ENCODE results near the gene CAPN13.

The CAPN13 gene

GRCh38 chr2:30693821-30694281 lies 113.4 kb downstream of the CAPN13 start:
- Histone ChIP-seq H3K9ac (ENCODE audit: low read length) (no peak overlapping the region), H3K27ac (ENCODE audit: low read depth, low read length) (no peak overlapping the region)

DNA sequence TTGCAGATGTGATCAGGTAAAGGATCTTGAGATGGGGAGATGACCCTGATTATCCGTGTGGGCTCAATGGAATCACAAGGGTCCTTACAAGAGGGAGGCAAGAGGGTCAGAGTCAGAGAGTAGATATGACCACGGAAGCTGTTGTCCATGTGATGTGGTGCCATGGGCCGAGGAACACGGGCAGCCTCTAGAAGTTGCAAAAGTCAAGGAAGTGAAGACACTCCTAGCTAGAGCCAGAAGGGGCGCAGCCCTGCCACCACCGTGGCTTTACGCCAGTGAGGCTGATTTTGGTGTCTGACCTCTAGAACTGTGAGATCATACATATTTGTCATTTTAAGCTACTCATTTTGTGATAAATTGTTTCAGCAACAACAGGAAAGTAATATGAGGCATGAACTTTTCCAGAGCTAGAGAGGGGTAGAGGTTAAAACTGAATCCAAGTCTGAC lies 114.4 kb downstream of the CAPN13 start:
- Histone ChIP-seq H3K36me3 (ENCODE audit: insufficient read depth, low read length) (no peaks in the 10 kb centered on the region), H3K27me3 (ENCODE audit: control insufficient read depth in 1 of 2, insufficient read depth in 2 of 2, low read length in 2 of 2) (no peaks in the 10 kb centered on the region), H3K9ac (ENCODE audit: low read length) (no peak overlapping the region), H3K4me1 (ENCODE audit: insufficient read depth, low read length) (peaks cover 22% of the 10 kb centered on the region), H3K4me3 (ENCODE audit: low read depth in 1 of 2, low read length in 2 of 2) (no peak overlapping the region), H3K9me3 (ENCODE audit: low read length) (no peaks in the 10 kb centered on the region), H3K27ac (ENCODE audit: low read depth, low read length) (no peak overlapping the region)

More at GRCh38 chr2:30693821-30694281, 113.4 kb downstream of the CAPN13 start:
- Histone ChIP-seq H3K36me3 (ENCODE audit: insufficient read depth, low read length) (no peaks in the 10 kb centered on the region), H3K4me1 (ENCODE audit: insufficient read depth, low read length) (peaks cover 16% of the 10 kb centered on the region), H3K27me3 (ENCODE audit: control insufficient read depth in 1 of 2, insufficient read depth in 2 of 2, low read length in 2 of 2) (no peaks in the 10 kb centered on the region), H3K9me3 (ENCODE audit: low read length) (no peaks in the 10 kb centered on the region), H3K4me3 (ENCODE audit: low read depth in 1 of 2, low read length in 2 of 2) (no peak overlapping the region)

DNA sequence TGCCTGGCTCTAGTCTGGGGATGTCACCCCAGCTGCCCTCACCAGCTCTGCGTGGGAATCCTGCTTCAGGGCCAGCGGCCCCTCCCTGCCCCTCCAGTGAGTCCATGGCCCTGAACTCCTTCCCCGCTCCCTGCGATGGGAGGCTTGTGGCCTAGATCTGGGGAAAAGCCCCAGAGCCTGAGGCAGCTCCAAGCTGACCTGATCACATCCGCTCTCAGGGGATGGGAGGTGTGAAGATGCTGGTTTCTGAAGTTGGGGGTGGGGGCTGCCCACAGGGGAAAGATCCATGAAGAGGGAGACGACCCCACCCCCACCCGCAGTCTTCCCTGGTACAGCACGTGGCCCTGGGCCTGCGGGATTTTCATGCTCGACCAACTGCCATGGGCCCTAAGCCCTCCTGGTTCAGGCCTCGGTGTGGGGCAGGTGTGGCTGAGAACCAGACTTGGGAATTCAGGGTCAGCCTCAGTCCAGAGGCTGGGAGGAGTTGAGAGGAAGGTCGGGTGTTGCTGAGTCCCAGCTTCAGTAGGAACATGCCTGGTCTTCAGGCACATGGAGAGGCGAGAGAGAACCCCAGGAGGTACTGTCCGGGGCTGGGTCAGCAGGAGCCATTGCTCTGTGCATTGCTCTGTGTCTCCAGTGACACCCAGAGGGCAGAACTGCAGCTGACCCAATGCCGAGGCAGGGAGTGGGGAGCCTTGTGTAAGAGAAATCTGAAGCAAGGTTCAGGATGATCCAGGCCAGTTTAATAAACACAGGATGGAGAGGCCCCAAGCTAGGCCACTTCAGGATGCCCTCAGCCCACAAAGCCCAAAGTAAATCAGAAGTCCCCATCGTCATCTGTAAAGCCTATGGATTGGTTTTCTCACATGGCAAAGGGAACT lies 115.1 kb downstream of the CAPN13 start:
- Histone ChIP-seq H3K36me3 (ENCODE audit: insufficient read depth, low read length) (no peaks in the 10 kb centered on the region), H3K4me1 (ENCODE audit: insufficient read depth, low read length) (peaks cover 22% of the 10 kb centered on the region), H3K4me3 (ENCODE audit: low read depth in 1 of 2, low read length in 2 of 2) (no peak overlapping the region), H3K9ac (ENCODE audit: low read length) (no peak overlapping the region), H3K27ac (ENCODE audit: low read depth, low read length) (no peak overlapping the region), H3K9me3 (ENCODE audit: low read length) (no peaks in the 10 kb centered on the region), H3K27me3 (ENCODE audit: control insufficient read depth in 1 of 2, insufficient read depth in 2 of 2, low read length in 2 of 2) (no peaks in the 10 kb centered on the region)

GRCh38 chr2:30691091-30691947 lies 115.9 kb downstream of the CAPN13 start:
- Histone ChIP-seq H3K9ac (ENCODE audit: low read length) (no peak overlapping the region), H3K27ac (ENCODE audit: low read depth, low read length) (no peak overlapping the region), H3K4me3 (ENCODE audit: low read depth in 1 of 2, low read length in 2 of 2) (no peak overlapping the region), H3K9me3 (ENCODE audit: low read length) (no peaks in the 10 kb centered on the region), H3K4me1 (ENCODE audit: insufficient read depth, low read length) (peaks cover 22% of the 10 kb centered on the region), H3K27me3 (ENCODE audit: control insufficient read depth in 1 of 2, insufficient read depth in 2 of 2, low read length in 2 of 2) (no peaks in the 10 kb centered on the region), H3K36me3 (ENCODE audit: insufficient read depth, low read length) (no peaks in the 10 kb centered on the region)

DNA sequence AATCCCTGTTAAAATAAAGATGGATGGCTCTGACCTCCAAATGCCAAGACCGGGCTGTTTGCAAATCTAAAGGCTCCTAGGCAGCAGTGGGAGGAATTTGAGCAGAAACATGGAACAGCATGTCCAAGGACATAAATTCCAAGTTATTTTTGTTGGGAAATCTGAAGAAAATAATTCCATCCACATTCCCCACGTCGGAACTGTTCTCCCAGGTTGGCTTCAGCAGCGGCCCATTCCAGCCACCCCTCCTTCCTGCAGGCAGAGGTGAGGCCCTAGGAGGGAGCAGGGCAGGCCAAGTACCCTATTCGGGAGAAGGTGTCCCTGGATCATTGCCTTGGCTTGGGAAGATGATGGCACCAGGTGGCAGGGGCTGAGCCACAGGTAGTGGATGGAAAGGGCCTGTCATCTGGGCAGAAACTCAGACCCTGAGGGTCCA lies 117.1 kb downstream of the CAPN13 start:
- Histone ChIP-seq H3K9ac (ENCODE audit: low read length) (no peak overlapping the region), H3K4me1 (ENCODE audit: insufficient read depth, low read length) (peaks cover 22% of the 10 kb centered on the region), H3K9me3 (ENCODE audit: low read length) (no peaks in the 10 kb centered on the region), H3K36me3 (ENCODE audit: insufficient read depth, low read length) (no peaks in the 10 kb centered on the region), H3K27me3 (ENCODE audit: control insufficient read depth in 1 of 2, insufficient read depth in 2 of 2, low read length in 2 of 2) (no peaks in the 10 kb centered on the region), H3K27ac (ENCODE audit: low read depth, low read length) (no peak overlapping the region), H3K4me3 (ENCODE audit: low read depth in 1 of 2, low read length in 2 of 2) (no peak overlapping the region)

GRCh38 chr2:30689496-30690125 lies 117.6 kb downstream of the CAPN13 start:
- Histone ChIP-seq H3K27me3 (ENCODE audit: control insufficient read depth in 1 of 2, insufficient read depth in 2 of 2, low read length in 2 of 2) (no peaks in the 10 kb centered on the region), H3K4me3 (ENCODE audit: low read depth in 1 of 2, low read length in 2 of 2) (no peak overlapping the region), H3K9me3 (ENCODE audit: low read length) (no peaks in the 10 kb centered on the region), H3K36me3 (ENCODE audit: insufficient read depth, low read length) (no peaks in the 10 kb centered on the region), H3K9ac (ENCODE audit: low read length) (no peak overlapping the region), H3K4me1 (ENCODE audit: insufficient read depth, low read length) (peaks cover 22% of the 10 kb centered on the region), H3K27ac (ENCODE audit: low read depth, low read length) (no peak overlapping the region)

DNA sequence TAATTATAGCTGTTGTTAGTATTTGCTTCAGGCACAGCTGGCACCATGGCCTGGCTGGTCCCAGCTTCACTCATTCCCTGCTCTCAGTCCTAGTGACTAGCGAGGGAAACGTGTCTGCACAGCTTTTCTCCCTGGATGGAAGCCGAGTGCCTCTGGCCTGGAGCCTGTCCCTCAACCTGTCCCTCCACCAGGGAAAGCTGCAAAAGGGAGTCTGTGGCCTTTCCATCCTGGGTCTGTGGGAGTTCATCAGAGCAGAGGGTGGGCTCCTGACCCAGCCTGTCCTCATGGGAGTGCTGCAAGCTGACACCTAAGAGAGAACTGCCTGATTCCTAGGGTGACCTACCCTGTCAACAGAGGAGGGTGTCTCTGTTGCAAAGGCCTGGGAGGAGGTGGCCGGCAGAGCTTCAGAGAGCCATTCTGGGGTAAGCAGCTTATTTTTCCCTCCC lies 118.3 kb downstream of the CAPN13 start:
- Histone ChIP-seq H3K27me3 (ENCODE audit: control insufficient read depth in 1 of 2, insufficient read depth in 2 of 2, low read length in 2 of 2) (no peaks in the 10 kb centered on the region), H3K36me3 (ENCODE audit: insufficient read depth, low read length) (no peaks in the 10 kb centered on the region), H3K27ac (ENCODE audit: low read depth, low read length) (no peak overlapping the region), H3K4me3 (ENCODE audit: low read depth in 1 of 2, low read length in 2 of 2) (no peak overlapping the region), H3K9me3 (ENCODE audit: low read length) (no peaks in the 10 kb centered on the region), H3K4me1 (ENCODE audit: insufficient read depth, low read length) (peaks cover 22% of the 10 kb centered on the region), H3K9ac (ENCODE audit: low read length) (no peak overlapping the region)

- Histone ChIP-seq H3K27ac (ENCODE audit: low read depth, low read length) (no peak overlapping the region), H3K27me3 (ENCODE audit: control insufficient read depth in 1 of 2, insufficient read depth in 2 of 2, low read length in 2 of 2) (no peaks in the 10 kb centered on the region), H3K36me3 (ENCODE audit: insufficient read depth, low read length) (no peaks in the 10 kb centered on the region), H3K9me3 (ENCODE audit: low read length) (no peaks in the 10 kb centered on the region), H3K4me1 (ENCODE audit: insufficient read depth, low read length) (peaks cover 22% of the 10 kb centered on the region), H3K4me3 (ENCODE audit: low read depth in 1 of 2, low read length in 2 of 2) (no peak overlapping the region), H3K9ac (ENCODE audit: low read length) (no peak overlapping the region)
Measured at GRCh38 chr2:30686669-30687068, 120.6 kb downstream of the CAPN13 start.

- Histone ChIP-seq H3K9me3 (ENCODE audit: low read length) (no peaks in the 10 kb centered on the region), H3K9ac (ENCODE audit: low read length) (no peak overlapping the region), H3K27ac (ENCODE audit: low read depth, low read length) (no peak overlapping the region), H3K4me3 (ENCODE audit: low read depth in 1 of 2, low read length in 2 of 2) (no peak overlapping the region), H3K27me3 (ENCODE audit: control insufficient read depth in 1 of 2, insufficient read depth in 2 of 2, low read length in 2 of 2) (no peaks in the 10 kb centered on the region), H3K4me1 (ENCODE audit: insufficient read depth, low read length) (peaks cover 22% of the 10 kb centered on the region), H3K36me3 (ENCODE audit: insufficient read depth, low read length) (no peaks in the 10 kb centered on the region)
Measured at GRCh38 chr2:30686000-30686399, 121.2 kb downstream of the CAPN13 start.

- H3K27ac ChIP-seq (ENCODE audit: low read depth, low read length) = no peak overlapping the region
- H3K4me1 ChIP-seq (ENCODE audit: insufficient read depth, low read length) = peaks cover 18% of the 10 kb centered on the region
- no peaks in the 10 kb centered on the region for H3K9me3 ChIP-seq (ENCODE audit: low read length)
- no peaks in the 10 kb centered on the region for H3K36me3 ChIP-seq (ENCODE audit: insufficient read depth, low read length)
- no peak overlapping the region for H3K9ac ChIP-seq (ENCODE audit: low read length)
- no peak overlapping the region for H3K4me3 ChIP-seq (ENCODE audit: low read depth in 1 of 2, low read length in 2 of 2)
- no peaks in the 10 kb centered on the region for H3K27me3 ChIP-seq (ENCODE audit: control insufficient read depth in 1 of 2, insufficient read depth in 2 of 2, low read length in 2 of 2)
Measured at GRCh38 chr2:30684996-30685395, 122.2 kb downstream of the CAPN13 start.

DNA sequence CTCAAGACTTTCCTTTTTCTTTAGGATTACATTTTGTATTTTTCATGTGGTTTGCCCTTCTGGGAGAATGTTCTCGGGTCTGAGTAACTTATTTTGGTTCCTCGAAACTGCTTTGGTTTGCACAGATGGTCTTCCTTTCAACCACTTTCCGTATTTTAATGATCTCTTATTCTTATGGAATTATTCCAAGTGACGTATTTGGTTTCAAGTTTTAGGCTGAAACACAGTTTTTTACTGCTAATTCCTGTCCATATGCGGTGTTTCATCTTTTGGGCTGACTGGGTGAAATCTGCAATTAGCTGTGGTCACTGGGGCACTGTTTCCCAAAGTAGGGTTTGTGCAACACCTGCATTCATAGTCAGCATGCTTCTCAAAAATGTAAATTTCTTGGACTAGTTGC lies 122.7 kb downstream of the CAPN13 start:
- no peak overlapping the region for H3K27ac ChIP-seq (ENCODE audit: low read depth, low read length)
- H3K27me3 ChIP-seq (ENCODE audit: control insufficient read depth in 1 of 2, insufficient read depth in 2 of 2, low read length in 2 of 2) = no peaks in the 10 kb centered on the region

More for the DNA sequence above, 122.7 kb downstream of the CAPN13 start:
- no peak overlapping the region for H3K9ac ChIP-seq (ENCODE audit: low read length)
- no peak overlapping the region for H3K4me3 ChIP-seq (ENCODE audit: low read depth in 1 of 2, low read length in 2 of 2)
- no peaks in the 10 kb centered on the region for H3K9me3 ChIP-seq (ENCODE audit: low read length)
- no peaks in the 10 kb centered on the region for H3K36me3 ChIP-seq (ENCODE audit: insufficient read depth, low read length)
- H3K4me1 ChIP-seq (ENCODE audit: insufficient read depth, low read length) = peaks cover 13% of the 10 kb centered on the region

Measured in muscle layer of colon (tissue), 2 donors.